Measurements from ENCODE around the gene DNAH12. TPM values are rescaled to one million over a fixed set of nuclear protein-coding genes. Genes with fewer than 3 reads are reported as not detected.
"Not testable (repeated sequence)": the region's sequence is repeated elsewhere in the genome, so short reads cannot be mapped to it uniquely, and the experiment has no call there.

DNAH12 gene
- total RNA-seq, 1 donor from 2014 or later = 0.22 TPM

DNA sequence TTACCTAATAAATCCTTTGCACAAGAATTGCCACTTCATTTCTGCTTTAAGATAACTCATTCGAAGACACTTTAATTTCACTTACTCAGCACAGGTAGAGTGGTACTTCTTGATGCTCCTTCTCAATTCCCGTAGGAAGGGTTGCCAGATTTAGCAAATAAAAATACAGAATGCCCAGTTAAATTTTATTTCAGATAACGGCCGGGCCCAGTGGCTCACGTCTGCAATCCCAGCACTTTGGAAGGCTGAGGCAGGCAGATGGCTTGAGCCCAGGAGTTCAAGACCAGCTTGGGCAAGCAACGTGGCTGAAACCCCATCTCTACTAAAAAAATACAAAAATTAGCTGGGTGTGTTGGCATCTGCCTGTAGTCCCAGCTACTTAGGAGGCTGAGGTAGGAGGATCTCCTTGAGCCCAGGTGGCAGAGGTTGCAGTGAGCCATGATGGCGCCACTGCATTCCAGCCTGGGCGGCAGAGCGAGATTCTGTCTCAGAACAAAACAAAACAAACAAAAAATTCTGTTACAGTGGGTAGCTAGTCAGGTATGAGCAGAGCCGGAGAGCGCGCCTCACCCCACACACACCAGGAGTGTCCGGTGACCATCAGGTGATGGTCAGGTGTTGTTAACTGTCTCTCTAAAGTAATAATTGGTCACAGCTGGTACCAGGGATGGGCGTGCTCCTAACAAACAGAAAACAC is 92.8 kb downstream of the DNAH12 start:
- H3K27ac Mint-ChIP-seq (ENCODE audit: unreplicated experiment) = no peak overlapping the region
- no peaks in the 10 kb centered on the region for H3K27me3 Mint-ChIP-seq (ENCODE audit: unreplicated experiment)
- H3K36me3 Mint-ChIP-seq (ENCODE audit: unreplicated experiment) = no peaks in the 10 kb centered on the region
- no peak for DNase-seq
- H3K4me1 Mint-ChIP-seq (ENCODE audit: low read depth, unreplicated experiment) = peaks cover 3% of the 10 kb centered on the region
- no peaks in the 10 kb centered on the region for H3K9me3 Mint-ChIP-seq (ENCODE audit: unreplicated experiment)
- H3K4me3 Mint-ChIP-seq (ENCODE audit: unreplicated experiment) = no peak overlapping the region
- TF ChIP-seq, protein P1, sequence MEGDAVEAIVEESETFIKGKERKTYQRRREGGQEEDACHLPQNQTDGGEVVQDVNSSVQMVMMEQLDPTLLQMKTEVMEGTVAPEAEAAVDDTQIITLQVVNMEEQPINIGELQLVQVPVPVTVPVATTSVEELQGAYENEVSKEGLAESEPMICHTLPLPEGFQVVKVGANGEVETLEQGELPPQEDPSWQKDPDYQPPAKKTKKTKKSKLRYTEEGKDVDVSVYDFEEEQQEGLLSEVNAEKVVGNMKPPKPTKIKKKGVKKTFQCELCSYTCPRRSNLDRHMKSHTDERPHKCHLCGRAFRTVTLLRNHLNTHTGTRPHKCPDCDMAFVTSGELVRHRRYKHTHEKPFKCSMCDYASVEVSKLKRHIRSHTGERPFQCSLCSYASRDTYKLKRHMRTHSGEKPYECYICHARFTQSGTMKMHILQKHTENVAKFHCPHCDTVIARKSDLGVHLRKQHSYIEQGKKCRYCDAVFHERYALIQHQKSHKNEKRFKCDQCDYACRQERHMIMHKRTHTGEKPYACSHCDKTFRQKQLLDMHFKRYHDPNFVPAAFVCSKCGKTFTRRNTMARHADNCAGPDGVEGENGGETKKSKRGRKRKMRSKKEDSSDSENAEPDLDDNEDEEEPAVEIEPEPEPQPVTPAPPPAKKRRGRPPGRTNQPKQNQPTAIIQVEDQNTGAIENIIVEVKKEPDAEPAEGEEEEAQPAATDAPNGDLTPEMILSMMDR (IDR thresholded peaks at IDR 0.05; ENCODE audit: partially characterized antibody, unreplicated experiment) = no peak

DNA sequence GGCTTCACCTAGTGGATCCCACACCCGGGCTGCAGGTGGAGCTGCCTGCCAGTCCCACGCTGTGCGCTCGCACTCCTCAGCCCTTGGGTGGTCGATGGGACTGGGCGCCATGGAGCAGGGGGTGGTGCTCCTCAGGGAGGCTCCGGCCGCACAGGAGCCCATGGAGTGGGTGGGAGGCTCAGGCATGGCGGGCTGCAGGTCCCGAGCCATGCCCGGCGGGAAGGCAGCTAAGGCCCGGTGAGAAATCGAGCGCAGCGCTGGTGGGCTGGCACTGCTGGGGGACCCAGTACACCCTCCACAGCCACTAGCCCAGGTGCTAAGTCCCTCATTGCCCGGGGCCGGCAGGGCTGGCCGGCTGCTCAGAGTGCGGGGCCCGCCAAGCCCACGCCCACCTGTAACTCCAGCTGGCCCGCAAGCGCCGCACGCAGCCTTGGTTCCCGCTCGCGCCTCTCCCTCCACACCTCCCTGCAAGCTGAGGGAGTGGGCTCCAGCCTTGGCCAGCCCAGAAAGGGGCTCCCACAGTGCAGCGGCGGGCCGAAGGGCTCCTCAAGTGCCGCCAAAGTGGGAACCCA is 94.8 kb downstream of the DNAH12 start:
- not testable (repeated sequence) for H3K4me1 Mint-ChIP-seq (ENCODE audit: low read depth, unreplicated experiment); H3K27me3 Mint-ChIP-seq (ENCODE audit: unreplicated experiment); H3K4me3 Mint-ChIP-seq (ENCODE audit: unreplicated experiment); H3K9me3 Mint-ChIP-seq (ENCODE audit: unreplicated experiment); H3K27ac Mint-ChIP-seq (ENCODE audit: unreplicated experiment); H3K36me3 Mint-ChIP-seq (ENCODE audit: unreplicated experiment); DNase-seq

DNA sequence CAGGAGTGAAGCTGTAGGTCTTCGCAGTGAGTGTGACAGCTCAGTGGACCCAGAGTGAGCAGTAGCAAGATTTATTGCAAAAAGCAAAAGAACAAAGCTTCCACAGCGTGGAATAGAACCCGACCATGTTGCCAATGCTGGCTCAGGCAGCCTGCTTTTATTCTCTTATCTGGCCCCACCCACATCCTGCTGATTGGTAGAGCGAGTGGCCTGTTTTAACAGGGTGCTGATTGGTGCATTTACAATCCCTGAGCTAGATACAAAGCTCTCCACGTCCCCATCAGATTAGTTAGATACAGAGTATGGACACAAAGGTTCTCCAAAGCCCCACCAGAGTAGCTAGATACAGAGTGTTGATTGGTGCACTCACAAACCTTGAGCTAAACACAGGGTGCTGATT is 95.7 kb downstream of the DNAH12 start:
- not testable (repeated sequence) for H3K27me3 Mint-ChIP-seq (ENCODE audit: unreplicated experiment); H3K4me3 Mint-ChIP-seq (ENCODE audit: unreplicated experiment); H3K4me1 Mint-ChIP-seq (ENCODE audit: low read depth, unreplicated experiment); H3K9me3 Mint-ChIP-seq (ENCODE audit: unreplicated experiment); H3K36me3 Mint-ChIP-seq (ENCODE audit: unreplicated experiment); H3K27ac Mint-ChIP-seq (ENCODE audit: unreplicated experiment); DNase-seq

DNA sequence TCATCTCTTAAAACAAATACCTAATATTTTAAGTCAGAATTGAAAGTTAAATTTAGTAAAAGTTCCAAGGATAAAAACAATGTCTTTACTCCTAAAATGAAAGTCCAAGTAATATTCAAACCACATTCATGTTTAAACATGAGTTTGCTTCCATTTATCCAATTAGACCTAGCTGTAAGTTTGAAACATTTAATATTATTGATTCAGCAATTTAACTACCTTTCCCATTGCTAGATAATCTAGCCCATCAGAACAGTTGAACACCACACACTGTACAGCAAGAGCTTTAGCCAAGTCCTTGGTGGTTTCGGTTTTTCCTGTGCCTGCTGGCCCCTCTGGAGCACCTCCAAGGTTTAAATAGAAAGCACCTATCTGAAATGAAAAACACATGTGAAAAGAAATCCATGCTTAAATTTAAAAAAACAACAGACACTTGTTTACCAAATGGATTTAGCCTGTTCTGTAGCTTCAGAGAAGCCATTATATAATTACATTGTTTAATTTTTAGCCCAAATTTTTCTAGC is 97.8 kb downstream of the DNAH12 start:
- no peak for DNase-seq
- no peaks in the 10 kb centered on the region for H3K36me3 Mint-ChIP-seq (ENCODE audit: unreplicated experiment)
- TF ChIP-seq, protein P1 (IDR thresholded peaks at IDR 0.05; ENCODE audit: partially characterized antibody, unreplicated experiment) = no peak
- no peak overlapping the region for H3K4me3 Mint-ChIP-seq (ENCODE audit: unreplicated experiment)
- H3K9me3 Mint-ChIP-seq (ENCODE audit: unreplicated experiment) = no peaks in the 10 kb centered on the region
- no peak overlapping the region for H3K27ac Mint-ChIP-seq (ENCODE audit: unreplicated experiment)
- no peaks in the 10 kb centered on the region for H3K27me3 Mint-ChIP-seq (ENCODE audit: unreplicated experiment)
- peaks cover 3% of the 10 kb centered on the region for H3K4me1 Mint-ChIP-seq (ENCODE audit: low read depth, unreplicated experiment)

DNA sequence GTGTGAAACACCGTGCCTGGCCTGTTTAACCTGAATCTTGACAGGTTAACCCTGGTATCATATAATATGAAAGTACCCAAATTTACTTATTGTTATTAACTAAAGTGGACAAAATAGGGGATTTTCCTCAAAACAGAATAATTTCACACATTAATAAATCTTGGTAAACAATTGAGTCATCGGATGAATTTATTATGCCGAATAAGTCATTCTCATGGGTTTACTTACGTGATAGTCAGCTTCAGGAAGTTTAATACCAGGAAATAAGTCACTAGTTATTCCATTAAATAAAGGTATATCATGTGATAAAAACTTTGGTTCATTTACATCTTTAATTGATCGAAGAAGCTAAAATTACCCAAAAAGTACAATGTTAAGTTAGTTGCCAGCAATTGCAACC is 99.7 kb downstream of the DNAH12 start:
- DNase-seq = no peak
- H3K4me3 Mint-ChIP-seq (ENCODE audit: unreplicated experiment) = no peak overlapping the region
- H3K27ac Mint-ChIP-seq (ENCODE audit: unreplicated experiment) = no peak overlapping the region
- H3K36me3 Mint-ChIP-seq (ENCODE audit: unreplicated experiment) = no peaks in the 10 kb centered on the region
- peaks cover 2% of the 10 kb centered on the region for H3K27me3 Mint-ChIP-seq (ENCODE audit: unreplicated experiment)
- H3K4me1 Mint-ChIP-seq (ENCODE audit: low read depth, unreplicated experiment) = no peaks in the 10 kb centered on the region
- peaks cover 5% of the 10 kb centered on the region for H3K9me3 Mint-ChIP-seq (ENCODE audit: unreplicated experiment)
- TF ChIP-seq, protein P1 (IDR thresholded peaks at IDR 0.05; ENCODE audit: partially characterized antibody, unreplicated experiment) = no peak

DNA sequence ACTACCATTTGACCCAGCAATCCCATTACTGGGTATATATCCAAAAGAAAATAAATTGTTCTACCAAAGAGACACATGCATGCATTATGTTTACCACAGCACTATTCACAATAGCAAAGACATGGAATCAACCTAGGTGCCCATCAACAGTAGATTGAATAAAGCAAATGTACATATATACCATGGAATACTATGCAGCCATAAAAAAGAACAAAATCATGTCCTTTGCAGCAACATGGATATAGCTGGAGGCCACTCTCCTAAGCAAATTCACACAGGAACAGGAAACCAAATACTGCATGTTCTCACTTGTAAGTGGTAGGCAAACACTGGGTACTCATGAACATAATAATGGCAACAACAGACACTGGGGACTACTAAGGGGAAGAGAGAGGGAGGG is 104.0 kb downstream of the DNAH12 start:
- not testable (repeated sequence) for H3K4me1 Mint-ChIP-seq (ENCODE audit: low read depth, unreplicated experiment); H3K27me3 Mint-ChIP-seq (ENCODE audit: unreplicated experiment); H3K36me3 Mint-ChIP-seq (ENCODE audit: unreplicated experiment); DNase-seq; H3K27ac Mint-ChIP-seq (ENCODE audit: unreplicated experiment); H3K4me3 Mint-ChIP-seq (ENCODE audit: unreplicated experiment); H3K9me3 Mint-ChIP-seq (ENCODE audit: unreplicated experiment)

DNA sequence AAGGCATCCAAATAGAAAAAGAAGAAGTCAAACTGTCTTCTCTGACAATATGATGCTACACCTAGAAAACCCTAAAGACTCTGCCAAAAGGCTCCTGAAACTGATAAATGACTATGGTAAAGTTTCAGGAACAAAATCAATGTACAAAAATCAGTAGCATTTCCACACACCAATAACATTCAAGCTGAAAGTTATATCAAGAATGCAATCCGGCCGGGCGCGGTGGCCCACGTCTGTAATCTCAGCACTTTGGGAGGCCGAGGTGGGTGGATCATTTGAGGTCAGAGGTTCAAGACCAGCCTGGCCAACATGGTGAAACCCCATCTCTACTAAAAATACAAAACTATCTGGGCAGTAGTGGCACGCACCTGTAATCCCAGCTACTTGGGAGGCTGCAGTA is 105.7 kb downstream of the DNAH12 start:
- not testable (repeated sequence) for H3K4me1 Mint-ChIP-seq (ENCODE audit: low read depth, unreplicated experiment); H3K36me3 Mint-ChIP-seq (ENCODE audit: unreplicated experiment); H3K27ac Mint-ChIP-seq (ENCODE audit: unreplicated experiment); H3K27me3 Mint-ChIP-seq (ENCODE audit: unreplicated experiment); H3K9me3 Mint-ChIP-seq (ENCODE audit: unreplicated experiment); DNase-seq; H3K4me3 Mint-ChIP-seq (ENCODE audit: unreplicated experiment)

Measured in glutamatergic neuron (in vitro differentiated cells).